GM12875 (cell line): ENCODE results near the gene IFNL2.

Experiments used
- H3K4me3 ChIP-seq: one replicate; pipeline ENCODE4 v1.5.1; 2011; ENCODE audit warnings: low read depth, low read length, control low read depth
- CTCF ChIP-seq: IDR thresholded peaks from 2 replicates; pipeline ENCODE4 v1.5.1; 2011; ENCODE audit warnings: low read depth, mild to moderate bottlenecking, control low read depth, inconsistent platforms, low read length, moderate library complexity, borderline replicate concordance; ENCODE audit not compliant: insufficient read depth

IFNL2 gene

GRCh38 chr19:39317476-39317875, 49.3 kb downstream of the IFNL2 start:
- no peak for TF ChIP-seq CTCF
- no peak overlapping the region for H3K4me3 ChIP-seq

- no peak overlapping the region for H3K4me3 ChIP-seq
- no peak for TF ChIP-seq CTCF
Measured at GRCh38 chr19:39318071-39318470, 49.9 kb downstream of the IFNL2 start.

GRCh38 chr19:39318690-39319089, 50.5 kb downstream of the IFNL2 start:
- no peak for TF ChIP-seq CTCF
- no peak overlapping the region for H3K4me3 ChIP-seq

- no peak overlapping the region for H3K4me3 ChIP-seq
- no peak for TF ChIP-seq CTCF
Measured at GRCh38 chr19:39319098-39319891, 51.1 kb downstream of the IFNL2 start.
